Measurements from ENCODE around the gene PRX. TPM values are rescaled to one million over a fixed set of nuclear protein-coding genes. Genes with fewer than 3 reads are reported as not detected.
"Not testable (repeated sequence)": the region's sequence is repeated elsewhere in the genome, so short reads cannot be mapped to it uniquely, and the experiment has no call there.

Gene PRX
- total and polyA plus RNA-seq, 2 experiments from 2014 or later = 0.54 to 3.8 TPM

GRCh38 chr19:40458597-40458974, 45.4 kb upstream of the PRX start:
- WGBS, 2 experiments (ENCODE audit: low coverage in 1 of 2, low lambda C conversion rate in 2 of 2, missing lambda C conversion rate in 2 of 2) = 97 to 99% methylated on average over 3 of the region's 3 CpGs
- in situ Hi-C loops (cut with MboI) = no loop called here
- DNase-seq = no peak

GRCh38 chr19:40457953-40458596, 44.9 kb upstream of the PRX start:
- no peaks in the 10 kb centered on the region for H3K4me1 ChIP-seq (ENCODE audit: insufficient read depth)
- H3K9me2 ChIP-seq (ENCODE audit: insufficient read depth) = no peaks in the 10 kb centered on the region
- H3K36me3 ChIP-seq (ENCODE audit: low read depth) = no peaks in the 10 kb centered on the region
- no peak overlapping the region for H3K4me3 ChIP-seq
- H3K4me2 ChIP-seq (ENCODE audit: unreplicated experiment) = no peak overlapping the region
- in situ Hi-C loops (cut with MboI) = no loop called here
- no peaks in the 10 kb centered on the region for H4K20me1 ChIP-seq (ENCODE audit: insufficient read depth)
- no peak overlapping the region for H3K9ac ChIP-seq
- H3K27me3 ChIP-seq (replicated peaks; ENCODE audit: insufficient read depth) = no peaks in the 10 kb centered on the region
- H2AFZ ChIP-seq = no peak overlapping the region
- H3K79me2 ChIP-seq (ENCODE audit: insufficient read depth) = no peaks in the 10 kb centered on the region
- DNase-seq = no peak
- no peaks in the 10 kb centered on the region for H3F3A ChIP-seq (ENCODE audit: insufficient read depth)
- TF ChIP-seq EZH2 (IDR thresholded peaks at IDR 0.05; ENCODE audit: insufficient read depth, poor library complexity, severe bottlenecking) = no peak
- TF ChIP-seq EZH2phosphoT487 (IDR thresholded peaks at IDR 0.05; ENCODE audit: insufficient read depth, low read depth) = no peak
- H3K9me3 ChIP-seq (ENCODE audit: low read depth) = no peaks in the 10 kb centered on the region
- WGBS, 2 experiments (ENCODE audit: low coverage in 1 of 2, low lambda C conversion rate in 2 of 2, missing lambda C conversion rate in 2 of 2) = 85 to 86% methylated on average over 19 to 22 of the region's 27 CpGs
- no peak overlapping the region for H3K27ac ChIP-seq

More at GRCh38 chr19:40458597-40458974, 45.4 kb upstream of the PRX start:
- Histone ChIP-seq H3K4me3 (no peak overlapping the region), H4K20me1 (ENCODE audit: insufficient read depth) (no peaks in the 10 kb centered on the region), H3K9me3 (ENCODE audit: low read depth) (no peaks in the 10 kb centered on the region), H3K27me3 (replicated peaks; ENCODE audit: insufficient read depth) (no peaks in the 10 kb centered on the region), H3K4me2 (ENCODE audit: unreplicated experiment) (no peak overlapping the region), H3F3A (ENCODE audit: insufficient read depth) (no peaks in the 10 kb centered on the region), H2AFZ (no peak overlapping the region), H3K36me3 (ENCODE audit: low read depth) (no peaks in the 10 kb centered on the region), H3K9me2 (ENCODE audit: insufficient read depth) (no peaks in the 10 kb centered on the region), H3K79me2 (ENCODE audit: insufficient read depth) (no peaks in the 10 kb centered on the region), H3K4me1 (ENCODE audit: insufficient read depth) (peaks cover 1% of the 10 kb centered on the region; the same call in 1 of the 2 replicates), H3K9ac (no peak overlapping the region), H3K27ac (no peak overlapping the region)
- TF ChIP-seq EZH2phosphoT487 (IDR thresholded peaks at IDR 0.05; ENCODE audit: insufficient read depth, low read depth) (no peak), EZH2 (IDR thresholded peaks at IDR 0.05; ENCODE audit: insufficient read depth, poor library complexity, severe bottlenecking) (no peak)

GRCh38 chr19:40457048-40457447, 43.9 kb upstream of the PRX start:
- in situ Hi-C loops (cut with MboI) = no loop called here
- Histone ChIP-seq H3K27ac (no peak overlapping the region), H3K79me2 (ENCODE audit: insufficient read depth) (no peaks in the 10 kb centered on the region), H3K4me1 (ENCODE audit: insufficient read depth) (no peaks in the 10 kb centered on the region), H2AFZ (no peak overlapping the region), H3K9ac (no peak overlapping the region), H3F3A (ENCODE audit: insufficient read depth) (no peaks in the 10 kb centered on the region), H3K9me2 (ENCODE audit: insufficient read depth) (no peaks in the 10 kb centered on the region), H3K9me3 (ENCODE audit: low read depth) (no peaks in the 10 kb centered on the region), H3K27me3 (replicated peaks; ENCODE audit: insufficient read depth) (no peaks in the 10 kb centered on the region), H3K36me3 (ENCODE audit: low read depth) (no peaks in the 10 kb centered on the region), H4K20me1 (ENCODE audit: insufficient read depth) (no peaks in the 10 kb centered on the region), H3K4me3 (no peak overlapping the region), H3K4me2 (ENCODE audit: unreplicated experiment) (no peak overlapping the region)
- no peak for DNase-seq
- WGBS, 2 experiments (ENCODE audit: low coverage in 1 of 2, low lambda C conversion rate in 2 of 2, missing lambda C conversion rate in 2 of 2) = 97 to 100% methylated on average over 5 of the region's 5 CpGs
- TF ChIP-seq EZH2 (IDR thresholded peaks at IDR 0.05; ENCODE audit: insufficient read depth, poor library complexity, severe bottlenecking) (no peak), EZH2phosphoT487 (IDR thresholded peaks at IDR 0.05; ENCODE audit: insufficient read depth, low read depth) (no peak)

GRCh38 chr19:40453943-40454342, 40.8 kb upstream of the PRX start:
- DNase-seq = peak; percentile 16
- H3K36me3 ChIP-seq (ENCODE audit: low read depth); H3K9ac ChIP-seq; H3F3A ChIP-seq (ENCODE audit: insufficient read depth); H3K4me1 ChIP-seq (ENCODE audit: insufficient read depth); H3K9me3 ChIP-seq (ENCODE audit: low read depth); H3K79me2 ChIP-seq (ENCODE audit: insufficient read depth); H4K20me1 ChIP-seq (ENCODE audit: insufficient read depth); H3K27ac ChIP-seq; H3K9me2 ChIP-seq (ENCODE audit: insufficient read depth); H3K4me3 ChIP-seq; H3K27me3 ChIP-seq (replicated peaks; ENCODE audit: insufficient read depth); H2AFZ ChIP-seq; in situ Hi-C loops (cut with MboI); H3K4me2 ChIP-seq (ENCODE audit: unreplicated experiment): not testable (repeated sequence)
- WGBS, 2 experiments (ENCODE audit: low coverage in 1 of 2, low lambda C conversion rate in 2 of 2, missing lambda C conversion rate in 2 of 2) = 90 to 92% methylated on average over 6 of the region's 6 CpGs
